SH-SY5Y (cell line): ENCODE data around the gene GTF2IRD1.

Source experiments
- GATA2 ChIP-seq: IDR thresholded peaks from 2 replicates; pipeline ENCODE4 v1.6.1; 2011; ENCODE audit warnings: mild to moderate bottlenecking, low read depth, low read length
- GATA3 ChIP-seq: IDR thresholded peaks from 2 replicates; pipeline ENCODE4 v1.6.1; 2011; ENCODE audit warnings: low read depth, mild to moderate bottlenecking, low read length, moderate library complexity

- no peak for TF ChIP-seq GATA2
- TF ChIP-seq GATA3, result no peak
These were observed 42.9 kb upstream of the GTF2IRD1 start for GRCh38 chr7:74410772-74411171.
